ENCODE data around the gene ASXL1. TPM values are rescaled to one million over a fixed set of nuclear protein-coding genes. Genes with fewer than 3 reads are reported as not detected.
A peak's percentile ranks its signal among the peaks of the same experiment; 100 is the strongest.

Gene ASXL1
- total and polyA plus RNA-seq, 10 of the 15 experiments (the other 5 are each of a cell fraction or from before 2014, with no cell fraction given) = 11.0 to 87.6 (median 56.8) TPM

DNA sequence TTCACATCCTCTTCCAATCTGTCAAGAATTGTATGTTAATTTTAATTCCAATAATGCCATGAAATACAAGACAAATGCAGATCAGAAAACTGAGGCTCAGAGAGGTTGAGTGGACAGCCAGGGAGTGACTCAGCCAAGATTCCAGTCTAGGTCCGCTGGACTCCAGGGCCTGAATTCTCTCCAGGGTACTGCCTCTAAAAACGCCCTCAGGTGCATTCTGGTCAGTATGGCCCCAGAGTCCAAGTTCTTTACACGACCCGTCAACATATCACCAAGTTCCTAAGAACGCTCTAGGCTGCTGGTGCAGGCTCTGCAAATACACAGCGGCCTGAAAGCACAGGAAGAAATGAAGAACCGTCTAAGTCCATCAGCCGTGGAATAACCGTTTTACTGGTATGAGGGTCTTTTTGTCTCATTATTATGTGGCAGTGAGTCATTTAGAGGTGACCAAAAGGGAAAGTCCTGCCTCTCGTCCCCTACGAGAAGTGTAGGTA, 709 bp upstream of the ASXL1 start (continued):
- TF ChIP-seq ZNF687 (IDR thresholded peaks at IDR 0.05) = no peak
- TF ChIP-seq CREB1 (IDR thresholded peaks at IDR 0.05; ENCODE audit: low read depth) = no peak; the same call in 1 of the 2 replicates
- TF ChIP-seq ZBTB4 (CRISPR knock-in tag; IDR thresholded peaks at IDR 0.05) = no peak
- no peak for TF ChIP-seq BRCA1 (IDR thresholded peaks at IDR 0.05; ENCODE audit: low read depth, low read length)
- peak; percentile 59 for TF ChIP-seq SKIL (IDR thresholded peaks at IDR 0.05; ENCODE audit: low read depth, poor library complexity, severe bottlenecking)
- TF ChIP-seq PBX3 (IDR thresholded peaks at IDR 0.05; ENCODE audit: insufficient replicate concordance, low read depth, low read length) = no peak
- 0 out of 2 replicates have a peak, but pooled peaks have one; percentile 81 for TF ChIP-seq STAT3 (IDR thresholded peaks at IDR 0.05; ENCODE audit: low read depth, low read length)
- peak; percentile 80 to 97 for TF ChIP-seq EP300 (IDR thresholded peaks at IDR 0.05; ENCODE audit: borderline replicate concordance in 1 of 2, control insufficient read depth in 1 of 2, low read depth in 2 of 2, low read length in 2 of 2)
- TF ChIP-seq, protein P1, sequence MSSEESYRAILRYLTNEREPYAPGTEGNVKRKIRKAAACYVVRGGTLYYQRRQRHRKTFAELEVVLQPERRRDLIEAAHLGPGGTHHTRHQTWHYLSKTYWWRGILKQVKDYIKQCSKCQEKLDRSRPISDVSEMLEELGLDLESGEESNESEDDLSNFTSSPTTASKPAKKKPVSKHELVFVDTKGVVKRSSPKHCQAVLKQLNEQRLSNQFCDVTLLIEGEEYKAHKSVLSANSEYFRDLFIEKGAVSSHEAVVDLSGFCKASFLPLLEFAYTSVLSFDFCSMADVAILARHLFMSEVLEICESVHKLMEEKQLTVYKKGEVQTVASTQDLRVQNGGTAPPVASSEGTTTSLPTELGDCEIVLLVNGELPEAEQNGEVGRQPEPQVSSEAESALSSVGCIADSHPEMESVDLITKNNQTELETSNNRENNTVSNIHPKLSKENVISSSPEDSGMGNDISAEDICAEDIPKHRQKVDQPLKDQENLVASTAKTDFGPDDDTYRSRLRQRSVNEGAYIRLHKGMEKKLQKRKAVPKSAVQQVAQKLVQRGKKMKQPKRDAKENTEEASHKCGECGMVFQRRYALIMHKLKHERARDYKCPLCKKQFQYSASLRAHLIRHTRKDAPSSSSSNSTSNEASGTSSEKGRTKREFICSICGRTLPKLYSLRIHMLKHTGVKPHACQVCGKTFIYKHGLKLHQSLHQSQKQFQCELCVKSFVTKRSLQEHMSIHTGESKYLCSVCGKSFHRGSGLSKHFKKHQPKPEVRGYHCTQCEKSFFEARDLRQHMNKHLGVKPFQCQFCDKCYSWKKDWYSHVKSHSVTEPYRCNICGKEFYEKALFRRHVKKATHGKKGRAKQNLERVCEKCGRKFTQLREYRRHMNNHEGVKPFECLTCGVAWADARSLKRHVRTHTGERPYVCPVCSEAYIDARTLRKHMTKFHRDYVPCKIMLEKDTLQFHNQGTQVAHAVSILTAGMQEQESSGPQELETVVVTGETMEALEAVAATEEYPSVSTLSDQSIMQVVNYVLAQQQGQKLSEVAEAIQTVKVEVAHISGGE (CRISPR knock-in tag; IDR thresholded peaks at IDR 0.05) = no peak
- TF ChIP-seq ESRRA (IDR thresholded peaks at IDR 0.05; ENCODE audit: low read length) = no peak
- TF ChIP-seq, protein P2, sequence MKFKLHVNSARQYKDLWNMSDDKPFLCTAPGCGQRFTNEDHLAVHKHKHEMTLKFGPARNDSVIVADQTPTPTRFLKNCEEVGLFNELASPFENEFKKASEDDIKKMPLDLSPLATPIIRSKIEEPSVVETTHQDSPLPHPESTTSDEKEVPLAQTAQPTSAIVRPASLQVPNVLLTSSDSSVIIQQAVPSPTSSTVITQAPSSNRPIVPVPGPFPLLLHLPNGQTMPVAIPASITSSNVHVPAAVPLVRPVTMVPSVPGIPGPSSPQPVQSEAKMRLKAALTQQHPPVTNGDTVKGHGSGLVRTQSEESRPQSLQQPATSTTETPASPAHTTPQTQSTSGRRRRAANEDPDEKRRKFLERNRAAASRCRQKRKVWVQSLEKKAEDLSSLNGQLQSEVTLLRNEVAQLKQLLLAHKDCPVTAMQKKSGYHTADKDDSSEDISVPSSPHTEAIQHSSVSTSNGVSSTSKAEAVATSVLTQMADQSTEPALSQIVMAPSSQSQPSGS (IDR thresholded peaks at IDR 0.05; ENCODE audit: low read length) = peak; percentile 91
